GM23338 (cell line): ENCODE measurements around the gene OR9G1.

Source experiments
- CREB1 ChIP-seq: fragments of 250-450 bp; sonication (Bioruptor Pico); IDR thresholded peaks from 2 replicates; pipeline ENCODE4 v1.5.0; 2020; ENCODE audit warnings: low read depth, mild to moderate bottlenecking, moderate library complexity
- EZH2 ChIP-seq: fragments of 200-600 bp; sonication (generic); IDR thresholded peaks from one replicate; pipeline ENCODE4 v1.8.0; 2017; ENCODE audit warnings: antibody characterized with exemption, mild to moderate bottlenecking, low read depth; ENCODE audit not compliant: unreplicated experiment
- EZH2phosphoT487 ChIP-seq: fragments of 200-600 bp; sonication (generic); IDR thresholded peaks from one replicate; pipeline ENCODE4 v1.8.1; 2018; ENCODE audit warnings: antibody characterized with exemption; ENCODE audit not compliant: unreplicated experiment
- JUNB ChIP-seq: IDR thresholded peaks from one replicate; pipeline ENCODE4 v1.6.1; 2016; ENCODE audit warnings: antibody characterized with exemption; ENCODE audit not compliant: unreplicated experiment
- NANOG ChIP-seq: IDR thresholded peaks from 2 replicates; pipeline ENCODE4 v1.6.1; 2016; ENCODE audit warnings: antibody characterized with exemption, borderline replicate concordance
- POLR2AphosphoS5 ChIP-seq: IDR thresholded peaks from 2 replicates; pipeline ENCODE4 v1.6.1; 2016; ENCODE audit warnings: antibody characterized with exemption, low read depth
- STAT1 ChIP-seq: IDR thresholded peaks from one replicate; pipeline ENCODE4 v1.6.1; 2016; ENCODE audit warnings: antibody characterized with exemption; ENCODE audit not compliant: unreplicated experiment
- ZNF114 ChIP-seq: fragments of 250-450 bp; sonication (Bioruptor Pico); IDR thresholded peaks from 2 replicates; pipeline ENCODE4 v1.5.0; 2020; ENCODE audit warnings: mild to moderate bottlenecking, moderate library complexity
- ZNF331 ChIP-seq: fragments of 250-450 bp; sonication (Bioruptor Pico); IDR thresholded peaks from 2 replicates; pipeline ENCODE4 v1.5.0; 2020; ENCODE audit warnings: low read depth, mild to moderate bottlenecking, moderate library complexity
- TF ChIP-seq, protein P1 (sequence below), 2 experiments: fragments of 200-600 bp in 1 of 2; sonication (generic) in 1 of 2; conservative IDR thresholded peaks; 2 replicates each; pipeline versions ENCODE4 v1.5.1 to v1.6.1; 2016 to 2017; ENCODE audit warnings: antibody characterized with exemption in 2 of 2, low read depth in 2 of 2, mild to moderate bottlenecking in 2 of 2, moderate library complexity in 1 of 2
- TF ChIP-seq, protein P2 (sequence below): IDR thresholded peaks from one replicate; pipeline ENCODE4 v1.6.1; 2018; ENCODE audit warnings: antibody characterized with exemption; ENCODE audit not compliant: unreplicated experiment
- TF ChIP-seq, protein P3 (sequence below): fragments of 250-450 bp; sonication (Bioruptor Pico); IDR thresholded peaks from 2 replicates; pipeline ENCODE4 v1.5.0; 2020; ENCODE audit warnings: mild to moderate bottlenecking, moderate library complexity
- TF ChIP-seq, protein P4 (sequence below): IDR thresholded peaks from 2 replicates; pipeline ENCODE4 v1.6.1; 2016; ENCODE audit warnings: antibody characterized with exemption

DNA sequence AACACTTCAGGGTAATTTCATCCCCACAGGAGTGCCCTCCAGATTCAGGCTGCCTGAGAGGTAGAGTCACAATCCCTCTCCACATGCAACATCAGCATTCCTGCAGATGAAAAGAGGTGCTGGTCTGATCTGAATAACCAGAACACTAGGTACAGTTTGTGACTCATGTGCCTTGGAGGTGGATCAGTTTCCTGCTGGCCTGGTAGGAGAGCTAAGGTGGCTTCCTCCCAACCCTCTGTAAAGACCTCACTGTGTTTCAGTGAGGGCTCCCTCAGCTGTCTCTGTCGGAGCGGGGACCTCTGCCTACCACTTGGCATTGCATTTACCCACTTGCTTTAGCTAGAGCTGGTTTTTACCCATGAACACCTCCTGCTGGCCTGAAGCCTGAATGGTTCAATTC lies 7.6 kb downstream of the OR9G1 start:
- TF ChIP-seq CREB1 (no peak), EZH2 (no peak), POLR2AphosphoS5 (no peak), STAT1 (no peak), ZNF114 (CRISPR knock-in tag) (no peak), EZH2phosphoT487 (no peak), JUNB (no peak), NANOG (no peak), ZNF331 (CRISPR knock-in tag) (no peak)
- TF ChIP-seq, protein P1, sequence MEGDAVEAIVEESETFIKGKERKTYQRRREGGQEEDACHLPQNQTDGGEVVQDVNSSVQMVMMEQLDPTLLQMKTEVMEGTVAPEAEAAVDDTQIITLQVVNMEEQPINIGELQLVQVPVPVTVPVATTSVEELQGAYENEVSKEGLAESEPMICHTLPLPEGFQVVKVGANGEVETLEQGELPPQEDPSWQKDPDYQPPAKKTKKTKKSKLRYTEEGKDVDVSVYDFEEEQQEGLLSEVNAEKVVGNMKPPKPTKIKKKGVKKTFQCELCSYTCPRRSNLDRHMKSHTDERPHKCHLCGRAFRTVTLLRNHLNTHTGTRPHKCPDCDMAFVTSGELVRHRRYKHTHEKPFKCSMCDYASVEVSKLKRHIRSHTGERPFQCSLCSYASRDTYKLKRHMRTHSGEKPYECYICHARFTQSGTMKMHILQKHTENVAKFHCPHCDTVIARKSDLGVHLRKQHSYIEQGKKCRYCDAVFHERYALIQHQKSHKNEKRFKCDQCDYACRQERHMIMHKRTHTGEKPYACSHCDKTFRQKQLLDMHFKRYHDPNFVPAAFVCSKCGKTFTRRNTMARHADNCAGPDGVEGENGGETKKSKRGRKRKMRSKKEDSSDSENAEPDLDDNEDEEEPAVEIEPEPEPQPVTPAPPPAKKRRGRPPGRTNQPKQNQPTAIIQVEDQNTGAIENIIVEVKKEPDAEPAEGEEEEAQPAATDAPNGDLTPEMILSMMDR (conservative IDR thresholded peaks at IDR 0.05; ENCODE audit: low read depth in 2 of 2): no peak
- TF ChIP-seq, protein P2, sequence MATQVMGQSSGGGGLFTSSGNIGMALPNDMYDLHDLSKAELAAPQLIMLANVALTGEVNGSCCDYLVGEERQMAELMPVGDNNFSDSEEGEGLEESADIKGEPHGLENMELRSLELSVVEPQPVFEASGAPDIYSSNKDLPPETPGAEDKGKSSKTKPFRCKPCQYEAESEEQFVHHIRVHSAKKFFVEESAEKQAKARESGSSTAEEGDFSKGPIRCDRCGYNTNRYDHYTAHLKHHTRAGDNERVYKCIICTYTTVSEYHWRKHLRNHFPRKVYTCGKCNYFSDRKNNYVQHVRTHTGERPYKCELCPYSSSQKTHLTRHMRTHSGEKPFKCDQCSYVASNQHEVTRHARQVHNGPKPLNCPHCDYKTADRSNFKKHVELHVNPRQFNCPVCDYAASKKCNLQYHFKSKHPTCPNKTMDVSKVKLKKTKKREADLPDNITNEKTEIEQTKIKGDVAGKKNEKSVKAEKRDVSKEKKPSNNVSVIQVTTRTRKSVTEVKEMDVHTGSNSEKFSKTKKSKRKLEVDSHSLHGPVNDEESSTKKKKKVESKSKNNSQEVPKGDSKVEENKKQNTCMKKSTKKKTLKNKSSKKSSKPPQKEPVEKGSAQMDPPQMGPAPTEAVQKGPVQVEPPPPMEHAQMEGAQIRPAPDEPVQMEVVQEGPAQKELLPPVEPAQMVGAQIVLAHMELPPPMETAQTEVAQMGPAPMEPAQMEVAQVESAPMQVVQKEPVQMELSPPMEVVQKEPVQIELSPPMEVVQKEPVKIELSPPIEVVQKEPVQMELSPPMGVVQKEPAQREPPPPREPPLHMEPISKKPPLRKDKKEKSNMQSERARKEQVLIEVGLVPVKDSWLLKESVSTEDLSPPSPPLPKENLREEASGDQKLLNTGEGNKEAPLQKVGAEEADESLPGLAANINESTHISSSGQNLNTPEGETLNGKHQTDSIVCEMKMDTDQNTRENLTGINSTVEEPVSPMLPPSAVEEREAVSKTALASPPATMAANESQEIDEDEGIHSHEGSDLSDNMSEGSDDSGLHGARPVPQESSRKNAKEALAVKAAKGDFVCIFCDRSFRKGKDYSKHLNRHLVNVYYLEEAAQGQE: no peak
- TF ChIP-seq, protein P3, sequence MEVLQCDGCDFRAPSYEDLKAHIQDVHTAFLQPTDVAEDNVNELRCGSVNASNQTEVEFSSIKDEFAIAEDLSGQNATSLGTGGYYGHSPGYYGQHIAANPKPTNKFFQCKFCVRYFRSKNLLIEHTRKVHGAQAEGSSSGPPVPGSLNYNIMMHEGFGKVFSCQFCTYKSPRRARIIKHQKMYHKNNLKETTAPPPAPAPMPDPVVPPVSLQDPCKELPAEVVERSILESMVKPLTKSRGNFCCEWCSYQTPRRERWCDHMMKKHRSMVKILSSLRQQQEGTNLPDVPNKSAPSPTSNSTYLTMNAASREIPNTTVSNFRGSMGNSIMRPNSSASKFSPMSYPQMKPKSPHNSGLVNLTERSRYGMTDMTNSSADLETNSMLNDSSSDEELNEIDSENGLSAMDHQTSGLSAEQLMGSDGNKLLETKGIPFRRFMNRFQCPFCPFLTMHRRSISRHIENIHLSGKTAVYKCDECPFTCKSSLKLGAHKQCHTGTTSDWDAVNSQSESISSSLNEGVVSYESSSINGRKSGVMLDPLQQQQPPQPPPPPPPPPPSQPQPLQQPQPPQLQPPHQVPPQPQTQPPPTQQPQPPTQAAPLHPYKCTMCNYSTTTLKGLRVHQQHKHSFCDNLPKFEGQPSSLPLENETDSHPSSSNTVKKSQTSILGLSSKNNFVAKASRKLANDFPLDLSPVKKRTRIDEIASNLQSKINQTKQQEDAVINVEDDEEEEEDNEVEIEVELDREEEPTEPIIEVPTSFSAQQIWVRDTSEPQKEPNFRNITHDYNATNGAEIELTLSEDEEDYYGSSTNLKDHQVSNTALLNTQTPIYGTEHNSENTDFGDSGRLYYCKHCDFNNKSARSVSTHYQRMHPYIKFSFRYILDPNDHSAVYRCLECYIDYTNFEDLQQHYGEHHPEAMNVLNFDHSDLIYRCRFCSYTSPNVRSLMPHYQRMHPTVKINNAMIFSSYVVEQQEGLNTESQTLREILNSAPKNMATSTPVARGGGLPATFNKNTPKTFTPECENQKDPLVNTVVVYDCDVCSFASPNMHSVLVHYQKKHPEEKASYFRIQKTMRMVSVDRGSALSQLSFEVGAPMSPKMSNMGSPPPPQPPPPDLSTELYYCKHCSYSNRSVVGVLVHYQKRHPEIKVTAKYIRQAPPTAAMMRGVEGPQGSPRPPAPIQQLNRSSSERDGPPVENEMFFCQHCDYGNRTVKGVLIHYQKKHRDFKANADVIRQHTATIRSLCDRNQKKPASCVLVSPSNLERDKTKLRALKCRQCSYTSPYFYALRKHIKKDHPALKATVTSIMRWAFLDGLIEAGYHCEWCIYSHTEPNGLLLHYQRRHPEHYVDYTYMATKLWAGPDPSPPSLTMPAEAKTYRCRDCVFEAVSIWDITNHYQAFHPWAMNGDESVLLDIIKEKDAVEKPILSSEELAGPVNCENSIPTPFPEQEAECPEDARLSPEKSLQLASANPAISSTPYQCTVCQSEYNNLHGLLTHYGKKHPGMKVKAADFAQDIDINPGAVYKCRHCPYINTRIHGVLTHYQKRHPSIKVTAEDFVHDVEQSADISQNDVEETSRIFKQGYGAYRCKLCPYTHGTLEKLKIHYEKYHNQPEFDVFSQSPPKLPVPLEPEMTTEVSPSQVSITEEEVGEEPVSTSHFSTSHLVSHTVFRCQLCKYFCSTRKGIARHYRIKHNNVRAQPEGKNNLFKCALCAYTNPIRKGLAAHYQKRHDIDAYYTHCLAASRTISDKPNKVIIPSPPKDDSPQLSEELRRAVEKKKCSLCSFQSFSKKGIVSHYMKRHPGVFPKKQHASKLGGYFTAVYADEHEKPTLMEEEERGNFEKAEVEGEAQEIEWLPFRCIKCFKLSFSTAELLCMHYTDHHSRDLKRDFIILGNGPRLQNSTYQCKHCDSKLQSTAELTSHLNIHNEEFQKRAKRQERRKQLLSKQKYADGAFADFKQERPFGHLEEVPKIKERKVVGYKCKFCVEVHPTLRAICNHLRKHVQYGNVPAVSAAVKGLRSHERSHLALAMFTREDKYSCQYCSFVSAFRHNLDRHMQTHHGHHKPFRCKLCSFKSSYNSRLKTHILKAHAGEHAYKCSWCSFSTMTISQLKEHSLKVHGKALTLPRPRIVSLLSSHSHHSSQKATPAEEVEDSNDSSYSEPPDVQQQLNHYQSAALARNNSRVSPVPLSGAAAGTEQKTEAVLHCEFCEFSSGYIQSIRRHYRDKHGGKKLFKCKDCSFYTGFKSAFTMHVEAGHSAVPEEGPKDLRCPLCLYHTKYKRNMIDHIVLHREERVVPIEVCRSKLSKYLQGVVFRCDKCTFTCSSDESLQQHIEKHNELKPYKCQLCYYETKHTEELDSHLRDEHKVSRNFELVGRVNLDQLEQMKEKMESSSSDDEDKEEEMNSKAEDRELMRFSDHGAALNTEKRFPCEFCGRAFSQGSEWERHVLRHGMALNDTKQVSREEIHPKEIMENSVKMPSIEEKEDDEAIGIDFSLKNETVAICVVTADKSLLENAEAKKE (CRISPR knock-in tag): no peak
- TF ChIP-seq, protein P4, sequence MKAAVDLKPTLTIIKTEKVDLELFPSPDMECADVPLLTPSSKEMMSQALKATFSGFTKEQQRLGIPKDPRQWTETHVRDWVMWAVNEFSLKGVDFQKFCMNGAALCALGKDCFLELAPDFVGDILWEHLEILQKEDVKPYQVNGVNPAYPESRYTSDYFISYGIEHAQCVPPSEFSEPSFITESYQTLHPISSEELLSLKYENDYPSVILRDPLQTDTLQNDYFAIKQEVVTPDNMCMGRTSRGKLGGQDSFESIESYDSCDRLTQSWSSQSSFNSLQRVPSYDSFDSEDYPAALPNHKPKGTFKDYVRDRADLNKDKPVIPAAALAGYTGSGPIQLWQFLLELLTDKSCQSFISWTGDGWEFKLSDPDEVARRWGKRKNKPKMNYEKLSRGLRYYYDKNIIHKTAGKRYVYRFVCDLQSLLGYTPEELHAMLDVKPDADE: no peak
